ENCODE results near the gene CDYL.

CDYL gene

GRCh38 chr6:4890191-4890590 is 114.0 kb downstream of the CDYL start:
- Histone ChIP-seq H3K36me3 (ENCODE audit: insufficient read depth, low read length) (peaks cover 8% of the 10 kb centered on the region), H3K4me1 (ENCODE audit: control insufficient read depth, insufficient read depth, low read length) (no peaks in the 10 kb centered on the region), H3K4me2 (ENCODE audit: low read length) (no peak overlapping the region), H3K4me3 (ENCODE audit: low read length) (no peak overlapping the region), H3K9ac (ENCODE audit: low read depth, low read length) (no peak overlapping the region), H3K9me3 (replicated peaks; ENCODE audit: low read length) (no peaks in the 10 kb centered on the region), H3K27me3 (ENCODE audit: control insufficient read depth, insufficient read depth, low read length) (no peaks in the 10 kb centered on the region)

- Histone ChIP-seq H3K4me3 (ENCODE audit: low read length) (no peak overlapping the region), H3K9me3 (replicated peaks; ENCODE audit: low read length) (no peaks in the 10 kb centered on the region), H3K4me1 (ENCODE audit: control insufficient read depth, insufficient read depth, low read length) (no peaks in the 10 kb centered on the region), H3K36me3 (ENCODE audit: insufficient read depth, low read length) (peaks cover 8% of the 10 kb centered on the region), H3K27me3 (ENCODE audit: control insufficient read depth, insufficient read depth, low read length) (no peaks in the 10 kb centered on the region), H3K4me2 (ENCODE audit: low read length) (no peak overlapping the region), H3K9ac (ENCODE audit: low read depth, low read length) (no peak overlapping the region)
Measured at GRCh38 chr6:4890627-4891026, 114.4 kb downstream of the CDYL start.

GRCh38 chr6:4891141-4891540 is 114.9 kb downstream of the CDYL start:
- no peaks in the 10 kb centered on the region for H3K27me3 ChIP-seq (ENCODE audit: control insufficient read depth, insufficient read depth, low read length)
- H3K4me1 ChIP-seq (ENCODE audit: control insufficient read depth, insufficient read depth, low read length) = no peaks in the 10 kb centered on the region
- H3K36me3 ChIP-seq (ENCODE audit: insufficient read depth, low read length) = peaks cover 8% of the 10 kb centered on the region
- no peak overlapping the region for H3K4me3 ChIP-seq (ENCODE audit: low read length)
- H3K9me3 ChIP-seq (replicated peaks; ENCODE audit: low read length) = no peaks in the 10 kb centered on the region
- no peak overlapping the region for H3K4me2 ChIP-seq (ENCODE audit: low read length)
- no peak overlapping the region for H3K9ac ChIP-seq (ENCODE audit: low read depth, low read length)

GRCh38 chr6:4892785-4893485 is 116.7 kb downstream of the CDYL start:
- Histone ChIP-seq H3K4me3 (ENCODE audit: low read length) (no peak overlapping the region), H3K4me1 (ENCODE audit: control insufficient read depth, insufficient read depth, low read length) (no peaks in the 10 kb centered on the region), H3K36me3 (ENCODE audit: insufficient read depth, low read length) (peaks cover 8% of the 10 kb centered on the region), H3K4me2 (ENCODE audit: low read length) (no peak overlapping the region), H3K9me3 (replicated peaks; ENCODE audit: low read length) (no peaks in the 10 kb centered on the region), H3K27me3 (ENCODE audit: control insufficient read depth, insufficient read depth, low read length) (no peaks in the 10 kb centered on the region), H3K9ac (ENCODE audit: low read depth, low read length) (no peak overlapping the region)

- H3K4me3 ChIP-seq (ENCODE audit: low read length) = no peak overlapping the region
- H3K4me1 ChIP-seq (ENCODE audit: control insufficient read depth, insufficient read depth, low read length) = no peaks in the 10 kb centered on the region
- H3K4me2 ChIP-seq (ENCODE audit: low read length) = no peak overlapping the region
- H3K9ac ChIP-seq (ENCODE audit: low read depth, low read length) = no peak overlapping the region
- H3K36me3 ChIP-seq (ENCODE audit: insufficient read depth, low read length) = peaks cover 12% of the 10 kb centered on the region
- no peaks in the 10 kb centered on the region for H3K9me3 ChIP-seq (replicated peaks; ENCODE audit: low read length)
- H3K27me3 ChIP-seq (ENCODE audit: control insufficient read depth, insufficient read depth, low read length) = no peaks in the 10 kb centered on the region
Measured at GRCh38 chr6:4894049-4894448, 117.8 kb downstream of the CDYL start.

- Histone ChIP-seq H3K27me3 (ENCODE audit: control insufficient read depth, insufficient read depth, low read length) (no peaks in the 10 kb centered on the region), H3K4me2 (ENCODE audit: low read length) (no peak overlapping the region), H3K9ac (ENCODE audit: low read depth, low read length) (no peak overlapping the region), H3K9me3 (replicated peaks; ENCODE audit: low read length) (no peaks in the 10 kb centered on the region), H3K36me3 (ENCODE audit: insufficient read depth, low read length) (peaks cover 12% of the 10 kb centered on the region), H3K4me3 (ENCODE audit: low read length) (no peak overlapping the region), H3K4me1 (ENCODE audit: control insufficient read depth, insufficient read depth, low read length) (no peaks in the 10 kb centered on the region)
Measured at GRCh38 chr6:4895971-4896370, 119.8 kb downstream of the CDYL start.

GRCh38 chr6:4896401-4896800 is 120.2 kb downstream of the CDYL start:
- Histone ChIP-seq H3K4me1 (ENCODE audit: control insufficient read depth, insufficient read depth, low read length) (no peaks in the 10 kb centered on the region), H3K4me3 (ENCODE audit: low read length) (no peak overlapping the region), H3K4me2 (ENCODE audit: low read length) (no peak overlapping the region), H3K27me3 (ENCODE audit: control insufficient read depth, insufficient read depth, low read length) (no peaks in the 10 kb centered on the region), H3K9me3 (replicated peaks; ENCODE audit: low read length) (no peaks in the 10 kb centered on the region), H3K36me3 (ENCODE audit: insufficient read depth, low read length) (peaks cover 12% of the 10 kb centered on the region), H3K9ac (ENCODE audit: low read depth, low read length) (no peak overlapping the region)

- H3K27me3 ChIP-seq (ENCODE audit: control insufficient read depth, insufficient read depth, low read length) = no peaks in the 10 kb centered on the region
- peaks cover 4% of the 10 kb centered on the region for H3K36me3 ChIP-seq (ENCODE audit: insufficient read depth, low read length)
- H3K4me1 ChIP-seq (ENCODE audit: control insufficient read depth, insufficient read depth, low read length) = no peaks in the 10 kb centered on the region
- no peak overlapping the region for H3K9ac ChIP-seq (ENCODE audit: low read depth, low read length)
- H3K9me3 ChIP-seq (replicated peaks; ENCODE audit: low read length) = no peaks in the 10 kb centered on the region
- no peak overlapping the region for H3K4me3 ChIP-seq (ENCODE audit: low read length)
- no peak overlapping the region for H3K4me2 ChIP-seq (ENCODE audit: low read length)
Measured at GRCh38 chr6:4899249-4900034, 123.2 kb downstream of the CDYL start.

- Histone ChIP-seq H3K27me3 (ENCODE audit: control insufficient read depth, insufficient read depth, low read length) (no peaks in the 10 kb centered on the region), H3K4me3 (ENCODE audit: low read length) (no peak overlapping the region), H3K4me1 (ENCODE audit: control insufficient read depth, insufficient read depth, low read length) (peaks cover 4% of the 10 kb centered on the region), H3K4me2 (ENCODE audit: low read length) (no peak overlapping the region), H3K9ac (ENCODE audit: low read depth, low read length) (no peak overlapping the region), H3K36me3 (ENCODE audit: insufficient read depth, low read length) (peaks cover 10% of the 10 kb centered on the region), H3K9me3 (replicated peaks; ENCODE audit: low read length) (no peaks in the 10 kb centered on the region)
Measured at GRCh38 chr6:4901386-4902061, 125.3 kb downstream of the CDYL start.

GRCh38 chr6:4902363-4902762 is 126.2 kb downstream of the CDYL start:
- Histone ChIP-seq H3K4me1 (ENCODE audit: control insufficient read depth, insufficient read depth, low read length) (peaks cover 9% of the 10 kb centered on the region), H3K4me2 (ENCODE audit: low read length) (no peak overlapping the region), H3K27me3 (ENCODE audit: control insufficient read depth, insufficient read depth, low read length) (no peaks in the 10 kb centered on the region)

GRCh38 chr6:4903121-4903520 is 126.9 kb downstream of the CDYL start:
- Histone ChIP-seq H3K4me1 (ENCODE audit: control insufficient read depth, insufficient read depth, low read length) (peaks cover 16% of the 10 kb centered on the region), H3K4me2 (ENCODE audit: low read length) (no peak overlapping the region), H3K27me3 (ENCODE audit: control insufficient read depth, insufficient read depth, low read length) (no peaks in the 10 kb centered on the region), H3K9ac (ENCODE audit: low read depth, low read length) (no peak overlapping the region), H3K36me3 (ENCODE audit: insufficient read depth, low read length) (peaks cover 10% of the 10 kb centered on the region), H3K4me3 (ENCODE audit: low read length) (no peak overlapping the region), H3K9me3 (replicated peaks; ENCODE audit: low read length) (no peaks in the 10 kb centered on the region)

More at GRCh38 chr6:4902363-4902762, 126.2 kb downstream of the CDYL start:
- no peak overlapping the region for H3K4me3 ChIP-seq (ENCODE audit: low read length)
- no peak overlapping the region for H3K9ac ChIP-seq (ENCODE audit: low read depth, low read length)
- H3K9me3 ChIP-seq (replicated peaks; ENCODE audit: low read length) = no peaks in the 10 kb centered on the region
- H3K36me3 ChIP-seq (ENCODE audit: insufficient read depth, low read length) = peaks cover 10% of the 10 kb centered on the region
